Fibroblast of skin of back (primary cell): ENCODE results near the gene ANKS3.
"Not testable (repeated sequence)": the region's sequence is repeated elsewhere in the genome, so short reads cannot be mapped to it uniquely, and the experiment has no call there.

Source experiments
- DNase-seq: peaks from one replicate; pipeline ENCODE4 v3.0.0-alpha.2; 2013

The ANKS3 gene

GRCh38 chr16:4754865-4755264 lies 20.8 kb upstream of the ANKS3 start:
- no peak for DNase-seq

- no peak for DNase-seq
Measured at GRCh38 chr16:4753227-4753626, 19.2 kb upstream of the ANKS3 start.

GRCh38 chr16:4752351-4753100 lies 18.5 kb upstream of the ANKS3 start:
- DNase-seq = no peak

- no peak for DNase-seq
Measured at GRCh38 chr16:4750896-4751295, 16.8 kb upstream of the ANKS3 start.

- DNase-seq = no peak
Measured at GRCh38 chr16:4749700-4750257, 15.7 kb upstream of the ANKS3 start.

- DNase-seq = no peak
Measured at GRCh38 chr16:4748682-4749411, 14.8 kb upstream of the ANKS3 start.

GRCh38 chr16:4747906-4748681 lies 14.0 kb upstream of the ANKS3 start:
- DNase-seq = no peak

- DNase-seq = no peak
Measured at GRCh38 chr16:4746991-4747574, 13.0 kb upstream of the ANKS3 start.

- no peak for DNase-seq
Measured at GRCh38 chr16:4746215-4746614, 12.1 kb upstream of the ANKS3 start.

GRCh38 chr16:4745274-4745569 lies 11.2 kb upstream of the ANKS3 start:
- no peak for DNase-seq

- DNase-seq = no peak
Measured at GRCh38 chr16:4744555-4745273, 10.6 kb upstream of the ANKS3 start.

- peak; percentile 16 for DNase-seq
Measured at GRCh38 chr16:4743226-4743878, 9.3 kb upstream of the ANKS3 start.

GRCh38 chr16:4738370-4738769 lies 4.3 kb upstream of the ANKS3 start:
- not testable (repeated sequence) for DNase-seq

GRCh38 chr16:4737545-4737944 lies 3.5 kb upstream of the ANKS3 start:
- no peak for DNase-seq

GRCh38 chr16:4736546-4736945 lies 2.5 kb upstream of the ANKS3 start:
- DNase-seq = no peak

- DNase-seq = peak; percentile 79
Measured at GRCh38 chr16:4734730-4735535, 862 bp upstream of the ANKS3 start.

GRCh38 chr16:4733747-4734062 lies 366 bp downstream of the ANKS3 start:
- no peak for DNase-seq

GRCh38 chr16:4733211-4733742 lies 794 bp downstream of the ANKS3 start:
- DNase-seq = no peak

- DNase-seq = no peak
Measured at GRCh38 chr16:4729876-4730275, 4.2 kb downstream of the ANKS3 start.

GRCh38 chr16:4728676-4729075 lies 5.4 kb downstream of the ANKS3 start:
- no peak for DNase-seq

- DNase-seq = no peak
Measured at GRCh38 chr16:4726616-4727015, 7.5 kb downstream of the ANKS3 start.
